HFF-Myc (cell line): Measurements from ENCODE around the gene CBS.

Experiments used
- DNase-seq: peaks from one replicate; pipeline ENCODE4 v3.0.0-alpha.2; 2011; ENCODE audit warnings: low read depth; ENCODE audit errors: extremely low read depth
- H3K4me3 ChIP-seq: replicated peaks from 2 replicates; pipeline ENCODE4 v1.5.1; 2011; ENCODE audit warnings: low read depth, mild to moderate bottlenecking, control low read depth, low read length
- CTCF ChIP-seq: IDR thresholded peaks from 2 replicates; pipeline ENCODE4 v1.5.1; 2012; ENCODE audit warnings: mild to moderate bottlenecking, low read depth, low read length, control low read depth; ENCODE audit errors: missing control alignments

Gene CBS

GRCh38 chr21:43004926-43005325, 70.7 kb downstream of the CBS start:
- H3K4me3 ChIP-seq, result no peak overlapping the region
- no peak for TF ChIP-seq CTCF
- DNase-seq, result no peak
